ENCODE results near the gene MRGPRX4.
A peak's percentile ranks its signal among the peaks of the same experiment; 100 is the strongest.
"Not testable (repeated sequence)": the region's sequence is repeated elsewhere in the genome, so short reads cannot be mapped to it uniquely, and the experiment has no call there.

The MRGPRX4 gene

GRCh38 chr11:18172666-18173065 lies at the start of gene MRGPRX4:
TSS of gene MRGPRX4 (plus strand) at chr11:18172837. CDS start at chr11:18173257, 420 bp downstream.
- DNase-seq (ENCODE audit: low read depth) = no peak

GRCh38 chr11:18131115-18131514 lies 41.5 kb upstream of the MRGPRX4 start:
- DNase-seq (ENCODE audit: low read depth) = not testable (repeated sequence)

- DNase-seq (ENCODE audit: low read depth) = no peak
Measured at GRCh38 chr11:18132341-18132740, 40.3 kb upstream of the MRGPRX4 start, which contains the start of gene MRGPRX3. TSS of gene MRGPRX3 (plus strand) at chr11:18132571. CDS start at chr11:18137203, 4,632 bp downstream.

- DNase-seq (ENCODE audit: low read depth) = no peak
Measured at GRCh38 chr11:18135308-18135707, 37.3 kb upstream of the MRGPRX4 start.

- no peak for DNase-seq (ENCODE audit: low read depth)
Measured at GRCh38 chr11:18137186-18137800, 35.3 kb upstream of the MRGPRX4 start.

GRCh38 chr11:18140145-18140544 lies 32.5 kb upstream of the MRGPRX4 start:
- no peak for DNase-seq (ENCODE audit: low read depth)

GRCh38 chr11:18144243-18144642 lies 28.4 kb upstream of the MRGPRX4 start:
- DNase-seq (ENCODE audit: low read depth) = no peak

- DNase-seq (ENCODE audit: low read depth) = no peak
Measured at GRCh38 chr11:18145025-18145424, 27.6 kb upstream of the MRGPRX4 start.

GRCh38 chr11:18145837-18146236 lies 26.8 kb upstream of the MRGPRX4 start:
- no peak for DNase-seq (ENCODE audit: low read depth)

GRCh38 chr11:18151581-18151980 lies 21.1 kb upstream of the MRGPRX4 start:
- DNase-seq (ENCODE audit: low read depth) = no peak

- no peak for DNase-seq (ENCODE audit: low read depth)
Measured at GRCh38 chr11:18168372-18168771, 4.3 kb upstream of the MRGPRX4 start.

GRCh38 chr11:18171377-18172000 lies 1.1 kb upstream of the MRGPRX4 start:
- DNase-seq (ENCODE audit: low read depth) = peak; percentile 0

- no peak for DNase-seq (ENCODE audit: low read depth)
Measured at GRCh38 chr11:18173225-18173866, 709 bp downstream of the MRGPRX4 start.

- DNase-seq (ENCODE audit: low read depth) = no peak
Measured at GRCh38 chr11:18188796-18189195, 16.2 kb downstream of the MRGPRX4 start.

GRCh38 chr11:18189476-18190245 lies 17.0 kb downstream of the MRGPRX4 start:
- not testable (repeated sequence) for DNase-seq (ENCODE audit: low read depth)

- no peak for DNase-seq (ENCODE audit: low read depth)
Measured at GRCh38 chr11:18191376-18191775, 18.7 kb downstream of the MRGPRX4 start.

- no peak for DNase-seq (ENCODE audit: low read depth)
Measured at GRCh38 chr11:18193010-18193409, 20.4 kb downstream of the MRGPRX4 start.

GRCh38 chr11:18196532-18196931 lies 23.9 kb downstream of the MRGPRX4 start:
- DNase-seq (ENCODE audit: low read depth) = no peak

GRCh38 chr11:18197738-18198137 lies 25.1 kb downstream of the MRGPRX4 start:
- not testable (repeated sequence) for DNase-seq (ENCODE audit: low read depth)

GRCh38 chr11:18203723-18204122 lies 31.1 kb downstream of the MRGPRX4 start:
- peak; percentile 0 for DNase-seq (ENCODE audit: low read depth)

- DNase-seq (ENCODE audit: low read depth) = no peak
Measured at GRCh38 chr11:18204220-18204619, 31.6 kb downstream of the MRGPRX4 start.

GRCh38 chr11:18204771-18205170 lies 32.1 kb downstream of the MRGPRX4 start:
- no peak for DNase-seq (ENCODE audit: low read depth)
